GM19239 (cell line): ENCODE results near the gene SLAMF1.
"Not testable (repeated sequence)": the region's sequence is repeated elsewhere in the genome, so short reads cannot be mapped to it uniquely, and the experiment has no call there.

ENCODE experiments used
- DNase-seq: peaks from one replicate; pipeline ENCODE4 v3.0.0; 2011; ENCODE audit warnings: low spot score; ENCODE audit not compliant: insufficient read length
- FAIRE-seq: peaks from 2 replicates; lab custom pipeline; 2011; peaks lifted over from hg19 to GRCh38; lab: Jason Lieb, UNC

Gene SLAMF1

GRCh38 chr1:160608057-160608456, 38.8 kb downstream of the SLAMF1 start:
- FAIRE-seq, result peak; percentile 23

GRCh38 chr1:160607672-160608032, 39.2 kb downstream of the SLAMF1 start:
- FAIRE-seq (peak; percentile 14), DNase-seq (no peak)

More at GRCh38 chr1:160608057-160608456, 38.8 kb downstream of the SLAMF1 start:
- DNase-seq, result no peak

- FAIRE-seq (peak; percentile 100), DNase-seq (no peak)
These were observed 39.7 kb downstream of the SLAMF1 start for GRCh38 chr1:160607011-160607671.

GRCh38 chr1:160606611-160607010, 40.2 kb downstream of the SLAMF1 start:
- FAIRE-seq (no peak), DNase-seq (no peak)

GRCh38 chr1:160605792-160606479, 40.9 kb downstream of the SLAMF1 start:
- peak; percentile 90 for FAIRE-seq

GRCh38 chr1:160605205-160605604, 41.6 kb downstream of the SLAMF1 start:
- no peak for DNase-seq
- no peak for FAIRE-seq

More at GRCh38 chr1:160605792-160606479, 40.9 kb downstream of the SLAMF1 start:
- DNase-seq, result no peak

GRCh38 chr1:160597705-160598104, 49.1 kb downstream of the SLAMF1 start:
- no peak for FAIRE-seq
- no peak for DNase-seq

GRCh38 chr1:160597051-160597450, 49.8 kb downstream of the SLAMF1 start:
- FAIRE-seq (no peak), DNase-seq (no peak)

- DNase-seq (no peak), FAIRE-seq (no peak)
These were observed 56.4 kb downstream of the SLAMF1 start for GRCh38 chr1:160590488-160590887.

GRCh38 chr1:160588468-160588867, 58.4 kb downstream of the SLAMF1 start:
- no peak for DNase-seq
- FAIRE-seq, result peak; percentile 28

GRCh38 chr1:160584784-160585183, 62.1 kb downstream of the SLAMF1 start:
- FAIRE-seq (peak; percentile 92), DNase-seq (no peak)

- DNase-seq, FAIRE-seq: not testable (repeated sequence)
These were observed 63.9 kb downstream of the SLAMF1 start for GRCh38 chr1:160582976-160583375.

- DNase-seq (no peak), FAIRE-seq (no peak)
These were observed 64.9 kb downstream of the SLAMF1 start for GRCh38 chr1:160581961-160582360.

- DNase-seq (no peak), FAIRE-seq (peak; percentile 78)
These were observed 66.5 kb downstream of the SLAMF1 start for GRCh38 chr1:160580221-160580812.

GRCh38 chr1:160579216-160579701, 67.6 kb downstream of the SLAMF1 start, which contains the start of gene CD84:
Gene CD84 (minus strand): TSS chr1:160579496. CDS start chr1:160579437, 59 bp downstream.
- DNase-seq (no peak), FAIRE-seq (peak; percentile 99)

GRCh38 chr1:160578525-160579191, 68.2 kb downstream of the SLAMF1 start:
- no peak for FAIRE-seq
- no peak for DNase-seq

- DNase-seq (no peak), FAIRE-seq (no peak)
These were observed 68.7 kb downstream of the SLAMF1 start for GRCh38 chr1:160578175-160578524.

GRCh38 chr1:160577671-160578070, 69.2 kb downstream of the SLAMF1 start:
- DNase-seq, result no peak
- FAIRE-seq, result peak; percentile 93

GRCh38 chr1:160576884-160577283, 70.0 kb downstream of the SLAMF1 start:
- no peak for DNase-seq
- no peak for FAIRE-seq

GRCh38 chr1:160576390-160576789, 70.5 kb downstream of the SLAMF1 start:
- peak; percentile 78 for FAIRE-seq
- no peak for DNase-seq
